Measurements from ENCODE around the gene ZFYVE21. TPM values are rescaled to one million over a fixed set of nuclear protein-coding genes. Genes with fewer than 3 reads are reported as not detected.

The ZFYVE21 gene
- total and polyA plus RNA-seq, 4 donors, result 52.2 to 86.2 (median 65.2) TPM

DNA sequence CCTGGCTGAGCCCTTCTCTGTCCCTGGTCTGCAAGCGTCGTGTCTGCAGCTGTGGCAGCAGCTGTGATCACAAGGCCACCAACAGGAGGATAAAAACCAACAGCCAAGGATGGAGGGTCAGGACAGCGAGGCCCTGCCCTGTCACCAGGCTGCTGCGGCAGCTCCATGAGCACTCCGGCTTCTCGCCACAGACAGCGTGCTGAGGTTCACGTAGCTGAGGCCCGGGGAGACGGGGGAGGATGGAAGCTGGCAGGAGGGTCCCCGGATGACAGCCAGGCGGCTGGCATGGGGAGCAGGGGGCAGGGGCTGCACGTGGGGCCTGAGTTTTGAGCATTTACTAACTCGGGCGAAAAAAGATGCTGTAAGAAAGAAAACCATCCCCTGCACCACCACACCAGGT, 5.8 kb upstream of the ZFYVE21 start:
- H3K27me3 ChIP-seq (ENCODE audit: control insufficient read depth, insufficient read depth, low read length), result no peaks in the 10 kb centered on the region
- H3K27ac ChIP-seq (ENCODE audit: low read depth, low read length), result no peak overlapping the region
- 91% methylated on average over 11 of the region's 15 CpGs for WGBS (ENCODE audit: insufficient coverage)
- no peak for DNase-seq (ENCODE audit: low read depth in 4 of 6, low spot score in 6 of 6)
- no peak overlapping the region for H3K4me3 ChIP-seq (ENCODE audit: low read depth, low read length)
- H3K36me3 ChIP-seq (ENCODE audit: control insufficient read depth, insufficient read depth, low read length), result peaks cover 74% of the 10 kb centered on the region
- H3K9me3 ChIP-seq (ENCODE audit: control insufficient read depth, insufficient read depth, low read length), result no peaks in the 10 kb centered on the region
- H3K4me1 ChIP-seq (ENCODE audit: control insufficient read depth, insufficient read depth, low read length), result peaks cover 67% of the 10 kb centered on the region

DNA sequence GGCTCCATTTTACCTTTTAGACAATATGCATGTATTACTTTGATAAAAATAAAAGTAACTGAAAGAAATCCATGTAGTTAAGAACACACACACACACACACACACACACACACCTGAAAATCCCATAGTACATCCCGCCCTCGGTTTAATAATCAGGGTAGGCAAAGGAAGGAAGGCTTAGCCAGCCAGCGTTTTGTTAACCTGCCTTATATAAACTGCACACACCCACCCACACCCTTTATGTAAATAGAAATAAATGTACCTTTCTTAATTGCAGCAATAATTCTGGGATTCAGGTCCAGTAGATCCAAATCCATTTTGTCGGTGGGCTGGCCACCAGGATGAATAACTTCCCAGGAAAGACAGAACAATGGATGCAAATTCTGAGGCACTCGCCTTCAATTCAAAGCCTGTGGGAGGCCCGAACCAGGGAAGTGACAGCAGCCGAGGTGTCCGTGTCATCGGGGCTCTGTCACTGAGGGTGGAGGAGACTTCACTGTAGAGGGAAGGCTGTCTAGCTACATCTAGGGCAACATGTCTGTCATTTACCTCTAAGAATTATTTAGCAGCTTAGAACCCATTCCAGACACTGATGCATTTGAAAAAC, 4.7 kb upstream of the ZFYVE21 start:
- H3K9me3 ChIP-seq (ENCODE audit: control insufficient read depth, insufficient read depth, low read length), result no peaks in the 10 kb centered on the region
- DNase-seq (ENCODE audit: low read depth in 4 of 6, low spot score in 6 of 6), result no peak
- no peak overlapping the region for H3K4me3 ChIP-seq (ENCODE audit: low read depth, low read length)
- WGBS (ENCODE audit: insufficient coverage), result 38% methylated on average over 6 of the region's 9 CpGs
- H3K36me3 ChIP-seq (ENCODE audit: control insufficient read depth, insufficient read depth, low read length), result peaks cover 64% of the 10 kb centered on the region
- no peak overlapping the region for H3K27ac ChIP-seq (ENCODE audit: low read depth, low read length)
- H3K27me3 ChIP-seq (ENCODE audit: control insufficient read depth, insufficient read depth, low read length), result no peaks in the 10 kb centered on the region
- H3K4me1 ChIP-seq (ENCODE audit: control insufficient read depth, insufficient read depth, low read length), result peaks cover 60% of the 10 kb centered on the region

DNA sequence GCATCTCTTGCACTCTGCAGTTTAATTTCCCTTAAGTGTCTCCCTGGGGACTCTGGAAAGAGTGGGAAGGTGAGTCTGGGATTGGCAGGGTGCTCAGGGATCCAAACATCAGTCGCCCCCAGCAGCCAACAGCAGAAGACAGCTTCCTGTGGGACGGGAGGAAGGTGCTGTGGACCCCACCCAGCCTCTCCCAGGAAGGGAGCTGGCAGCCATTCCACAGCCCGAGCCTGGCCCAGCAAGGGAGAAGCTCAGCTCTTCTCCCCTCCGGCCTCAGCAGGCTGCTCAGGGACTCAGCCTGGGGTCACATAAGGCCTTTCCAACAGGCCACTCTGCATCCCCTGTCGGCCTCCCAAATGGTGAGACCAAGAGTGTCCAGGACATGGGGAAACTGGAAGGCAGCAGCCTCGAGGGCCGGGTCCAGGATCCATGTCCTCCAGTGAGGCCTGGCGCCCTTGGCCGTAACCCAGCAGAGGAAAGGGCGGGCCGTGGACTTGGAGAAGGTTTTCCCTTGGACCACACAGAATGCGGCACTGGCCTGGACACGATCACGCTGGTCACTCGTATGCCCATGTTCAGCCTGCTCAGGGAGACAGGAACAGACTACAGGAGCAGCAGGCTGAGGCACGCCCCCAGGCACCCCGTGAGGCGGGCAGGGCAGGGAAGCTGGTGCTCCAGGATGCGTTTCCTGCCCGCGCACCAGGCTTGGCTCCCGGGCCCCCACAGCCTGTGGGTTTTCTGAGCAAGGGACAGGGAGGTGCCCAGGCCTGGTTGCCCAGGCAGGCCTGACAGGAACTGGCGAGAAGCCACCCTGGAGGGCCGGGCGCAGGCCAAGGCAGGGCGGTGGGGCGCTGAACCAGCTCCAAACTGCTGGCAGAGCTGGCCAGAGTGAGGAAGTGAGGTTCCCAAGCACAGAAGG, 3.8 kb upstream of the ZFYVE21 start:
- Histone ChIP-seq H3K36me3 (ENCODE audit: control insufficient read depth, insufficient read depth, low read length) (peaks cover 55% of the 10 kb centered on the region), H3K9me3 (ENCODE audit: control insufficient read depth, insufficient read depth, low read length) (no peaks in the 10 kb centered on the region), H3K4me1 (ENCODE audit: control insufficient read depth, insufficient read depth, low read length) (peaks cover 62% of the 10 kb centered on the region), H3K27ac (ENCODE audit: low read depth, low read length) (peak overlapping the region; percentile 69), H3K27me3 (ENCODE audit: control insufficient read depth, insufficient read depth, low read length) (no peaks in the 10 kb centered on the region), H3K4me3 (ENCODE audit: low read depth, low read length) (no peak overlapping the region)
- peak in 1 of 6 donors; percentile 82 for DNase-seq (ENCODE audit: low read depth in 4 of 6, low spot score in 6 of 6)
- 52% methylated on average over 27 of the region's 27 CpGs for WGBS (ENCODE audit: insufficient coverage)

DNA sequence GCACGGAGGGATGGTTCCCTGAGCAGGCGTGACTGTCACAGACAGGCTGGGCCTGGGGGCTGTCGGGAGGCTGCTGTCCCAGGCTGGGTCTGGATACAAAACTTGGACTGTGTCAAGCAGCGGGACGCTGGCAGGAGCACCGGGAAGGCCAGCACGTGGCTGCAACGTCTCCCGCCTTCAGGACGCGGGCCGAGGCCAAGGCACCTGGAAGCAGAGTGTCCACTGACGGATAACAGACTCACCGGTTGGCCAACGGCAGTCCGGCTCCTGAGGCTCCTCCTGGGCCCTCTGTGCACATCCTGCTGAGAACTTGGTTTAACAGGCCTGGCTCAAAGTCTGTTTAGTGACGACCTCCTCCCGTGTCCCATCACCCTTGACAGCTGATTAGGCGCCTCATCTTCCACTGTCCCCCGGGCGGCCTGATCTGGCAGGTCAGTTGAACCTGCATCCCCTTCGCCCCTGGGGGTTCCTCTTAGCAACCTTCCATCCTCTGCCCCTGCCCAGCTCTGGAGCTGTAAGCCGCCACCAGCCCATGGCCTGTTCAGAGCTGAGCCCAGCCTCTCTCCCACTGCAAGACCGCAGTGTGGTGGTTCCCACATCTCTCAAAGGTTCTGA, 2.9 kb upstream of the ZFYVE21 start:
- DNase-seq (ENCODE audit: low read depth in 4 of 6, low spot score in 6 of 6), result no peak
- Histone ChIP-seq H3K4me1 (ENCODE audit: control insufficient read depth, insufficient read depth, low read length) (peaks cover 72% of the 10 kb centered on the region), H3K27me3 (ENCODE audit: control insufficient read depth, insufficient read depth, low read length) (no peaks in the 10 kb centered on the region), H3K36me3 (ENCODE audit: control insufficient read depth, insufficient read depth, low read length) (peaks cover 45% of the 10 kb centered on the region), H3K9me3 (ENCODE audit: control insufficient read depth, insufficient read depth, low read length) (no peaks in the 10 kb centered on the region), H3K4me3 (ENCODE audit: low read depth, low read length) (no peak overlapping the region), H3K27ac (ENCODE audit: low read depth, low read length) (peak overlapping the region; percentile 69)
- WGBS (ENCODE audit: insufficient coverage), result 69% methylated on average over 24 of the region's 24 CpGs

DNA sequence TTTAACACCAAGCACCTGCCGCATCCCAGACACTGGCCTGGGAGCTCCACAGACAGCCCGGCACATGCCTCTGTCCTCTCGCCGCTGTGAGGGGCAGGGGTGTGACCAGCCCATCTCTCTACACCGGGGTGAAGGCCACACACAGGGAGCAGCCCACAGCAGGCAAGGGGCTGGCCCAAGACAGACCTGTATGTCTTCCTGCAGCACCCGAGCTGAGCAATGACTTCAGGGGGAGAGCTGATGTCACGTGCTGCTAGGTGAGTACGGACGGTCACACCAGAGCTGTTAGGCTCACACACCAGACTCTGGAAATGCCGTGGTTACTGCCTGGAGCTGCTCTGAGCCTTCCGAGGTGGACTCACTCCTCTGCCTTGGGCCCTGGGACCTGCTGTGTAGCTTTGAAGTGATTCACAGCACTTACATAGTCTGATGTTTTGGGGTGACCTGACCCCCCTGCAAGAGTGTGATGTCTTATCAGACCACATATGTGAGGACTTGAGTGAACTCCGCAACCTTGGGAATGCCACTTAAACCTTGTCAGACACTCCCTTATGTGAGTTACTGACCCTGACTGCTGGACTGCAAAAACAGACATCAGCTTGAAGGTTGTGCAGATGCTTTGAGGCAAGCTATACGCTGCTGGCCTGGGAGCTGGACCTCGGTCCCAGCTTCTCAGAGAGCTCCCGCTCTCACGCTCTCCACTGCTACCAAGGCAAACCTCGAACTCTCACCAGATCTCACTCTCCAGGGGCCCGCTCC, 2.1 kb upstream of the ZFYVE21 start:
- Histone ChIP-seq H3K27me3 (ENCODE audit: control insufficient read depth, insufficient read depth, low read length) (no peaks in the 10 kb centered on the region), H3K4me1 (ENCODE audit: control insufficient read depth, insufficient read depth, low read length) (peaks cover 73% of the 10 kb centered on the region), H3K27ac (ENCODE audit: low read depth, low read length) (peak overlapping the region; percentile 33), H3K9me3 (ENCODE audit: control insufficient read depth, insufficient read depth, low read length) (no peaks in the 10 kb centered on the region), H3K36me3 (ENCODE audit: control insufficient read depth, insufficient read depth, low read length) (peaks cover 38% of the 10 kb centered on the region), H3K4me3 (ENCODE audit: low read depth, low read length) (no peak overlapping the region)
- WGBS (ENCODE audit: insufficient coverage), result 88% methylated on average over 18 of the region's 18 CpGs
- no peak for DNase-seq (ENCODE audit: low read depth in 4 of 6, low spot score in 6 of 6)

DNA sequence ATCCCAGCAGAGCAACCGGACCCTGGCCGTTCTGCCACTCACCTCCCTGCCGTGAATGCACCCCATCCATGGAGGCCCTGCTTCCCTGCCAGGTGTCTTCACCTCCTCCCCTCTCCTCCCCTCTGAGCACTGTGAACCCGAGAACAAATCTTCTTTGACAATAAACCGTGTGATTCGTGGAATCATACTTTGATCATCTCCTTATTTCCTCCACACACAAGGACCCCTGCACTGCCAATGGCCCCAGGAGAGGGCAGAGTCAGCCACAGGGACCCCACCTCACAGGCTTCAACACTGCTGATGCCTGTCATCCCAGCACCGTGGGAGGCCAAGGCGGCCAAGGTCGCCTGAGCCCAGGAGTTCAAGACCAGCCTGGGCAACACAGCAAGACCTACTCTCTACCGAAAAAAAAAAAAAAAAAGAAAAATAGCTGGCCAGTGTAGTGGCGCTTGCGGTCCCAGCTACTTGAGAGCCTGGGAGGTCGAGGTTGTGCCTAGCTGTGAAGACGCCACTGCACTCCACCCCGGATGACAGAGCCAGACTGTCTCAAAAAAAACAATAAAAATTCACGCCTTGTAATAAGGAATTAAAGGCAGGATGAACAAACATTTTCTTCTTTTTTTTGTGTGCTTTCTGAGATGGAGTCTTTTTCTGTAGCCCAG, 1.4 kb upstream of the ZFYVE21 start:
- Histone ChIP-seq H3K27ac (ENCODE audit: low read depth, low read length) (no peak overlapping the region), H3K9me3 (ENCODE audit: control insufficient read depth, insufficient read depth, low read length) (no peaks in the 10 kb centered on the region), H3K4me1 (ENCODE audit: control insufficient read depth, insufficient read depth, low read length) (peaks cover 72% of the 10 kb centered on the region), H3K36me3 (ENCODE audit: control insufficient read depth, insufficient read depth, low read length) (peaks cover 35% of the 10 kb centered on the region), H3K4me3 (ENCODE audit: low read depth, low read length) (peak overlapping the region; percentile 26), H3K27me3 (ENCODE audit: control insufficient read depth, insufficient read depth, low read length) (no peaks in the 10 kb centered on the region)
- DNase-seq (ENCODE audit: low read depth in 4 of 6, low spot score in 6 of 6), result no peak
- WGBS (ENCODE audit: insufficient coverage), result 67% methylated on average over 7 of the region's 16 CpGs

DNA sequence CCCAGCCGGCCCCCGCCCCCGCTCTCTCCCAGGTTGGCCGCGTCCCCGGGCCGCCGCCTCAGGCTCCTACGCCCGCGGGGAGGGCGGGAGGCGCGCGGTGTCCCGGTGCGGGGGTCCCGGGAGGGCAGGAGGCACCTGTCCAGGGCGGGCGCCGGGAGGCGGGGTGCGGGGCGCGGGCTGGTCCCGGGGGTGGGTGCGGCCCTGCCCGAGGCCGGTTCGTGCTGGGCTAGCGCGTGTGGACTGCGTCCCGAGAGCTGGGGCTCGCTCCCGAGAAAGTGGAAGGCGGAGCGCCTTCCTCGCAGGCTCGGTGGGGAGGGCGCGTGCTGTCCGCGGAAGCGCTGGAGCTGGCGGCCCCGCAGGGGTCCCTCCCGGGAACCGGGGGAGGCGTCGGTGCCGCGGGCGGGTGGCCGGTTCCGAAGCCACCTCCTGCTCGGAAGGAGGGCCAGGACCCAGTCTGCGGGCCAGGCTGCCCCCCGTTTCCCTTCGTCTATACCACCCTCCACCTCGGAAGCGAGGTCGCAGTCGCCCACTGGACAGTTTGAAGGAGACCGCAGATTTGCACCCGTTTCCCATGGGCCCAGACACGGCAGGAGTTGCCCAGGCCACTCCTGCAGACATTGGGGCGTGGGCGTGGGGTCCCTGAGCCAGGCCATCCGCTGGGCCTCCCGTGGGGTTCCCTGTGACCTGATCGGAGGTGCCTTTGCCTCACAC, 636 bp downstream of the ZFYVE21 start:
- peaks cover 65% of the 10 kb centered on the region for H3K4me1 ChIP-seq (ENCODE audit: control insufficient read depth, insufficient read depth, low read length)
- WGBS (ENCODE audit: insufficient coverage), result 1% methylated on average over 72 of the region's 72 CpGs
- peak overlapping the region; percentile 54 for H3K4me3 ChIP-seq (ENCODE audit: low read depth, low read length)
- peak in 1 of 6 donors; percentile 48 for DNase-seq (ENCODE audit: low read depth in 4 of 6, low spot score in 6 of 6)
- H3K27me3 ChIP-seq (ENCODE audit: control insufficient read depth, insufficient read depth, low read length), result no peaks in the 10 kb centered on the region
- no peak overlapping the region for H3K27ac ChIP-seq (ENCODE audit: low read depth, low read length)
- H3K9me3 ChIP-seq (ENCODE audit: control insufficient read depth, insufficient read depth, low read length), result no peaks in the 10 kb centered on the region
- H3K36me3 ChIP-seq (ENCODE audit: control insufficient read depth, insufficient read depth, low read length), result peaks cover 29% of the 10 kb centered on the region

DNA sequence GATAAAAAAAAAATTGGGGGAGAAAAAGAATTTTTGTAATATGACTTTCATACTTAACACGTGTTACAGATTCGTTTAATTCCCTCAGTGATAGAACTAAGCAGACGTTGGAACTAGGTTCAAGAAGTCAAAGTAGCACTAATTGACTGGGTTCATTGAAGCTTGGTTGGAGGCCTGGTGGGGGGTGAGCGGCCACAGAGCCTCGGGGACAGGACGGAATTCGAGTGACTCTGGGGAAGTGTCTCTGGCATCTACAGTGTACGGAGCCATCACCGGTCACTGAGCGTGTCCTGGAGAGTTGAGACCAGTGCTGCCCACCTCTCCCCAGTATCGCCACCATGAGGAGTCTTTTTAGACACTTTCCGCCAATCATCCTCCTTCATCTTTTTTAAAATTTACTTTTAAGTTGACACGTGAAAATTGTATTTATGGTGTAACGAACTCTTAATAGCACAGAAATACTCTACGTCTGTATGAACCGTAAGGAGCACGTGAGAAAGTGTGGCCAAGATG, 1.3 kb downstream of the ZFYVE21 start:
- Histone ChIP-seq H3K27me3 (ENCODE audit: control insufficient read depth, insufficient read depth, low read length) (no peaks in the 10 kb centered on the region), H3K27ac (ENCODE audit: low read depth, low read length) (no peak overlapping the region), H3K9me3 (ENCODE audit: control insufficient read depth, insufficient read depth, low read length) (no peaks in the 10 kb centered on the region), H3K36me3 (ENCODE audit: control insufficient read depth, insufficient read depth, low read length) (peaks cover 32% of the 10 kb centered on the region), H3K4me3 (ENCODE audit: low read depth, low read length) (peak overlapping the region; percentile 54), H3K4me1 (ENCODE audit: control insufficient read depth, insufficient read depth, low read length) (peaks cover 58% of the 10 kb centered on the region)
- DNase-seq (ENCODE audit: low read depth in 4 of 6, low spot score in 6 of 6), result no peak
- 70% methylated on average over 10 of the region's 17 CpGs for WGBS (ENCODE audit: insufficient coverage)

All from spinal cord (tissue), 10 donors.